ENCODE measurements around the gene OR10H4.

- TF ChIP-seq ZNF565 (CRISPR knock-in tag; conservative IDR thresholded peaks at IDR 0.05; ENCODE audit: low read depth) = no peak
- TF ChIP-seq PATZ1 (CRISPR knock-in tag; IDR thresholded peaks at IDR 0.05; ENCODE audit: borderline replicate concordance) = no peak
- TF ChIP-seq PPARA (CRISPR knock-in tag; IDR thresholded peaks at IDR 0.05; ENCODE audit: borderline replicate concordance) = no peak
- no peak for TF ChIP-seq GLIS3 (CRISPR knock-in tag; IDR thresholded peaks at IDR 0.05)
- TF ChIP-seq, protein P1, sequence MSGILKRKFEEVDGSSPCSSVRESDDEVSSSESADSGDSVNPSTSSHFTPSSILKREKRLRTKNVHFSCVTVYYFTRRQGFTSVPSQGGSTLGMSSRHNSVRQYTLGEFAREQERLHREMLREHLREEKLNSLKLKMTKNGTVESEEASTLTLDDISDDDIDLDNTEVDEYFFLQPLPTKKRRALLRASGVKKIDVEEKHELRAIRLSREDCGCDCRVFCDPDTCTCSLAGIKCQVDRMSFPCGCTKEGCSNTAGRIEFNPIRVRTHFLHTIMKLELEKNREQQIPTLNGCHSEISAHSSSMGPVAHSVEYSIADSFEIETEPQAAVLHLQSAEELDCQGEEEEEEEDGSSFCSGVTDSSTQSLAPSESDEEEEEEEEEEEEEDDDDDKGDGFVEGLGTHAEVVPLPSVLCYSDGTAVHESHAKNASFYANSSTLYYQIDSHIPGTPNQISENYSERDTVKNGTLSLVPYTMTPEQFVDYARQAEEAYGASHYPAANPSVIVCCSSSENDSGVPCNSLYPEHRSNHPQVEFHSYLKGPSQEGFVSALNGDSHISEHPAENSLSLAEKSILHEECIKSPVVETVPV (CRISPR knock-in tag; IDR thresholded peaks at IDR 0.05) = no peak
- TF ChIP-seq CREB5 (CRISPR knock-in tag; IDR thresholded peaks at IDR 0.05; ENCODE audit: low read depth) = no peak
- TF ChIP-seq SNAI2 (CRISPR knock-in tag; IDR thresholded peaks at IDR 0.05) = no peak
- no peak for TF ChIP-seq TOX (CRISPR knock-in tag; IDR thresholded peaks at IDR 0.05; ENCODE audit: borderline replicate concordance)
- no peak for TF ChIP-seq BACH2 (CRISPR knock-in tag; IDR thresholded peaks at IDR 0.05; ENCODE audit: borderline replicate concordance)
Measured at GRCh38 chr19:15923702-15924101, 25.1 kb upstream of the OR10H4 start.
